GM23338 (cell line): ENCODE results near the gene TMEM30A.

Experiments
- CTCF ChIP-seq, 2 experiments: fragments of 200-600 bp in 1 of 2; sonication (generic) in 1 of 2; conservative IDR thresholded peaks; 2 replicates each; pipeline versions ENCODE4 v1.5.1 to v1.6.1; 2016 to 2017; ENCODE audit warnings: antibody characterized with exemption in 2 of 2, low read depth in 2 of 2, mild to moderate bottlenecking in 2 of 2, moderate library complexity in 1 of 2
- ETS1 ChIP-seq: IDR thresholded peaks from 2 replicates; pipeline ENCODE4 v1.6.1; 2016; ENCODE audit warnings: antibody characterized with exemption
- EZH2 ChIP-seq: fragments of 200-600 bp; sonication (generic); IDR thresholded peaks from one replicate; pipeline ENCODE4 v1.8.0; 2017; ENCODE audit warnings: antibody characterized with exemption, mild to moderate bottlenecking, low read depth; ENCODE audit not compliant: unreplicated experiment
- EZH2phosphoT487 ChIP-seq: fragments of 200-600 bp; sonication (generic); IDR thresholded peaks from one replicate; pipeline ENCODE4 v1.8.1; 2018; ENCODE audit warnings: antibody characterized with exemption; ENCODE audit not compliant: unreplicated experiment
- JUNB ChIP-seq: IDR thresholded peaks from one replicate; pipeline ENCODE4 v1.6.1; 2016; ENCODE audit warnings: antibody characterized with exemption; ENCODE audit not compliant: unreplicated experiment
- POLR2AphosphoS5 ChIP-seq: IDR thresholded peaks from 2 replicates; pipeline ENCODE4 v1.6.1; 2016; ENCODE audit warnings: antibody characterized with exemption, low read depth
- REST ChIP-seq: IDR thresholded peaks from one replicate; pipeline ENCODE4 v1.6.1; 2018; ENCODE audit warnings: antibody characterized with exemption; ENCODE audit not compliant: unreplicated experiment
- ZNF114 ChIP-seq: fragments of 250-450 bp; sonication (Bioruptor Pico); IDR thresholded peaks from 2 replicates; pipeline ENCODE4 v1.5.0; 2020; ENCODE audit warnings: mild to moderate bottlenecking, moderate library complexity

GRCh38 chr6:75234126-75234865, 50.3 kb downstream of the TMEM30A start:
- TF ChIP-seq POLR2AphosphoS5 (no peak), CTCF (conservative IDR thresholded peaks at IDR 0.05; ENCODE audit: low read depth in 2 of 2) (no peak), ZNF114 (CRISPR knock-in tag) (no peak), EZH2phosphoT487 (no peak), EZH2 (no peak), ETS1 (no peak), REST (no peak), JUNB (no peak)
